Subcutaneous adipose tissue (tissue), 4 donors: Measurements from ENCODE around the gene PSEN2. TPM values are rescaled to one million over a fixed set of nuclear protein-coding genes. Genes with fewer than 3 reads are reported as not detected.

Source experiments
- total RNA-seq, 4 donors: library from RNA; depleted of rRNA; stranded (reverse); fragments of >200 nt; gene quantifications; one replicate each; pipeline ENCODE4 v1.1.0, GENCODE V29; 2016
- TF ChIP-seq, protein P1 (sequence below): fragments of 450-650 bp; IDR thresholded peaks from one replicate; pipeline ENCODE4 v1.5.1; 2016; ENCODE audit warnings: low read depth, mild to moderate bottlenecking, control low read depth, antibody characterized with exemption, moderate library complexity

The PSEN2 gene
- total RNA-seq, 4 donors from 2014 or later = 14.2 to 37.0 (median 26.5) TPM

DNA sequence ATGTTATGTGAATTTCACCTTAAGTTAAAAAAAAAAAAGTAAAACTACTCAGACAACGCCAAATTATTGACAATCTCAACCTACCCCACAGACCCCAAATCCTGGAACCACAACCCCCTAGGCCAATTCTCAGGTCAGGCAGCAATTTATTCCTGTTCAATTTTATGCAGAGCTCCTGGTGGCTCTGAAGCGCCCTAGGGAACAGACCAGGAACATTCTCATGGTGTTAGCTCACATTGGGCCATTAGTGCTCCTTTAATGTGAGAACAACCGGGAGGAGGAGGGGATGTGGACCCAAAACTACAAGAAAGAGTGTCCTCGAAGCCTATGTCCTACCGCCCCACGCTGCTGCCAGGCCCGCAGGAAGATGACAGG lies 403 bp upstream of the PSEN2 start:
- TF ChIP-seq, protein P1, sequence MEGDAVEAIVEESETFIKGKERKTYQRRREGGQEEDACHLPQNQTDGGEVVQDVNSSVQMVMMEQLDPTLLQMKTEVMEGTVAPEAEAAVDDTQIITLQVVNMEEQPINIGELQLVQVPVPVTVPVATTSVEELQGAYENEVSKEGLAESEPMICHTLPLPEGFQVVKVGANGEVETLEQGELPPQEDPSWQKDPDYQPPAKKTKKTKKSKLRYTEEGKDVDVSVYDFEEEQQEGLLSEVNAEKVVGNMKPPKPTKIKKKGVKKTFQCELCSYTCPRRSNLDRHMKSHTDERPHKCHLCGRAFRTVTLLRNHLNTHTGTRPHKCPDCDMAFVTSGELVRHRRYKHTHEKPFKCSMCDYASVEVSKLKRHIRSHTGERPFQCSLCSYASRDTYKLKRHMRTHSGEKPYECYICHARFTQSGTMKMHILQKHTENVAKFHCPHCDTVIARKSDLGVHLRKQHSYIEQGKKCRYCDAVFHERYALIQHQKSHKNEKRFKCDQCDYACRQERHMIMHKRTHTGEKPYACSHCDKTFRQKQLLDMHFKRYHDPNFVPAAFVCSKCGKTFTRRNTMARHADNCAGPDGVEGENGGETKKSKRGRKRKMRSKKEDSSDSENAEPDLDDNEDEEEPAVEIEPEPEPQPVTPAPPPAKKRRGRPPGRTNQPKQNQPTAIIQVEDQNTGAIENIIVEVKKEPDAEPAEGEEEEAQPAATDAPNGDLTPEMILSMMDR = no peak

DNA sequence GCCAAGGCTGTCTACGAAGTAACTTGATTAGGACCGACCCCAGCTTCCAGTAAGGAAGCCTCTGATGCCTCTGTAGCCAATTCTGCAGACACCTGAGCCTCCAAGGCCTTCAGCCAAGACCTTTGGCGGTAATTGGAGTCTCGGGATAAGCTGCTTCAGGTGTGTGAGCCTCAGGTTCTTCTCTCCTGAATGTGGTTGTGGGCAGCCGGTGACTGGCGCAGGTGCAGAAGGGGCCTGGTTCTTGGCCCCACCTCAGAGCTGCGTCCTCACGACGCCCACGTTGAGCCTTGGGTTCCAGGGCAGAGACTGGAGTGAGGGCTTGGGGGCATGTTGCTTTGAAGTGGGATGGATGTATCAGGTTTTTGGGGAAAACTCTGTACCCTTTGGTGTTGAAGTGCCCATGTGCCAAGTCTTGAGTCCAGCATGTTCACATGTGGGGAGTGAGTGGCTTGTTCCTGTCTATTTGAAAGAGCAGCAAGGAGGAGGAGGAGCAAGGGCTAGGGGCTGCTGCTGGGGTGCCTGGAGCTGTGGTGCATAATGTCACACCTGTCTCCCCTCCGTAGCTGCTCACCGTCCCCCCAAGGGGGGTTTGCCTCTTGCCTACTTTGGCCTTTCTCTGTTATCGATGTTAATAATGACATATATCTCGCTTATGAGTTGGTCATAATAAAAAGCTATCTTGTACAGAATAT lies 1.4 kb downstream of the PSEN2 start:
- TF ChIP-seq, protein P1 = no peak

DNA sequence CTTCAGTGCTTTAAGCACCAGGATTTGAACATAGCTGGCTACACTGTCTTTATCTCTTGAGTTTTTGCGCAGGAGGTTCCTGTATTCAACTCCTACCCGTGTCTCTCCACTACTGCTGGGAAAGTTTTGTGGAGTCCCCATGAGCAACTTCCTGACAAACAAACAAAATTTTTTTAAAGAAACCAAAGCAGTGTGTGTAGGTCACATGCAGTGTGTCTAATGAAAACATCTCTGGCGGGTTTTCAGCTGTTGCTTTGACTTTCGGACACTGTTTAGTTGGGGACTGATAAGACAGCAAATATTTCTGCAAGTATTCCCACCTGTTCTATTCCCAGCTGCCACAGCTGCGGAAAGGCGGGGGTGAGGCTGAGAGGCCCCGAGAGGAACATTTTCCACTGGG lies 2.0 kb downstream of the PSEN2 start:
- TF ChIP-seq, protein P1 = no peak

DNA sequence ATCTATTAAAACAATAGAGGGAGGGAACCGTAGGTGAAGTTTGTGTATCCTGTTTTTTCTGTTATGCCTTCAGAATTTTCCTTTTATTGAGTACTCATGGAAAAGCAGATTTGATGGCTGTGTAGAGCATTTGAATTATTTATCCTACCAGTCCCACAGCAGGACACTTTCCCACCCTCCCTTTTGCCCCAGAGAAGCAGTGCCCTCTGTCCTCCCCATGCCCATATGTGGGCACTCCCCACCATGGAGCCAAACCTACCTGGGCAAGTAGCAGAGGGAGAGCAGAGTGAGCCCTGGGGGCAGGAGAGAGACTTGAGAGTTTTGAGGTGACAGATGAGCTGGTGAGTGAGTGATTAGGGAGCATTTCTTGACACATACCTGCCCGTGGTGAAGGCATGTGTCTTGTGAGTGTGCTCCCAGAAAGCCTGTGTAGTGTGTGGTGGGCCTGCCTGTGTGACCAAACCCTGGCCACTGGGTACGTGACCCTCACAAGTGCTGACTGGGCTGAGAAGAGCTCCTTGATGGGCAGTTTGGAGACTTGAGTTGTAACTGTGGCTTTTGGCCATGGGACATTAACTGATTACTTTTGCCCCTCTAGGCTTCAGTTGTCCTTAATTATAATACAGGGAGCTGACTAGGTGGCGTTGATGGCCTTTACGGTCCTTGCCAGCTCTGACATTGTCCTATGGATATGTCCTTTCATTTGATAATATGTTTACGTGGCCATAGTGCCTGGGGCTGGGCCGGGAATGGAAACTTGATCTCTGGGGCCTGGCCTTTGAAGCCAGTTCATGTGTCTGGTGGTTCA lies 3.6 kb downstream of the PSEN2 start:
- TF ChIP-seq, protein P1 = no peak

DNA sequence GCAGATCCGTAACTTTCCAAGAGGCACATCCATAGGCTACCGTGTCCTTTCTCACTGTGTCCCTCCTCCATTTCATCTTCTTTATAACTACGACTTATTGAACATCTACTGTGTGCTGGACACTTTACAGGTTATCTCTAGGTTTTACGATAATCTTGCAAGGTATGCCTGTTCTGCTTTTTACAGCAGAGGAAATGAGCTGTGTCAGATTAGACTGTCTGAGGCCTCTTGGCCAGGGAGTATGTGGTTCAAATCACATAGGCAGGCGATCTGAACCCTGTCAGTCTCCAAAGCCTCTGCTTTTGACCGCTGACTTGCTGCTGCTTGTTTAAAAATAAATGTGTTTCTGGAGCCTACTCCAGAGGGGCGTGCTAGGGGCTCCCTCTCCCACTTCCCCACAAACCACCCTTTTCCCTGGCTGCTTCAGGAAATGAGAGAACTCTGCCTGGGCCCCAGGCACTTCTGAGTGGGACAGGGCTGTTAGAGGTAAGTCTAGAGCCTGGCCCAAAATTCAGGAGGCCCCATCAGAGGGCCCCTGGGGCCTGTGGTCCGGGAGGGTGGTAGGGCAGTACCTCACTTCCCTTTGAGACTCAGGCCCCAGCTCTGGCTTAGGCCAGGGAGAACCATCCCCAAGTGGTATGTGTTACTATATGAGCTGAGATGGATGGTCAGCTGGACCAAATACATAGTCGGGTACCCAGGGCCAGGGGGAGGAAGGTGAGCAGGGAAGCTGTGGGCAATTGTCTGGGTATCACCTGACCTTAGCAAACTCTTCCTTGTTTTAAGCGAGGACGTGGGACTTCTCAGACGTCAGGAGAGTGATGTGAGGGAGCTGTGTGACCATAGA lies 4.4 kb downstream of the PSEN2 start:
- TF ChIP-seq, protein P1 = no peak

DNA sequence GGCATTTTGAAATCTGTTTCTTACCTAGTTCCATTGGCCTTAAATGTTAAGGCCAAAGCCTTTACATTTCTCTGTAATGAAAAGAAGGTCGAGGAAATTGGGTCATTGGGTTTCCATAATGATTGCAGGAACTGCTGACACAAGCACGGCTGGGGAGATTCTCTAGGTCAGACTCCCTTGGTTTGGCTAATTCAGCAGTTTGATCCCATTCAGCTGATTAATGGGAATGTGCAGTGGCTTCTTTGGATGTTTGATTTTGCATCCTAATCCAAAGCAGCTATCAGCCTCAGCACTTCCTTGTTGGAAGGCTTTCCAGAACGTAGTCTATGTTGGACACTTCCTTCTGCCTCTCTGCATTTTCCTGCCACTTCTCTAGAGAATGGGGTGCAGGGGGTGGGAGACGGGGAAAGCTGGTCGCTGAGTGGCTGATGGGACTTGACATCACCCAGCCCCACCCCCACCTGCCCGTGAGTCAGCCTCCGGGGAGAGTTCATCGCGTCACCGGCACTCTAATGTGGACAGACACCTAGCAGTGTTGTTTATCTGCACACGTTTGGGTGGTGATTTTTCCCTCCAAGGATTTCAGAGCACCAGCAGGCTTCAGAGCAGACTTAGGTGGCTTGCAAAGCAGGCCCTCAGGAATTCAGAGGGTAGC lies 5.4 kb downstream of the PSEN2 start:
- TF ChIP-seq, protein P1 = no peak
